Hepatocyte (in vitro differentiated cells): ENCODE data around the gene MAOB. TPM values are rescaled to one million over a fixed set of nuclear protein-coding genes. Genes with fewer than 3 reads are reported as not detected.

ENCODE experiments used
- DNase-seq: peaks from one replicate; pipeline ENCODE4 v3.0.0-alpha.2; 2016; ENCODE audit warnings: low spot score
- H2AFZ ChIP-seq: fragments of 200-600 bp; sonication (generic); 2 replicates; pipeline ENCODE4 v1.6.0; 2016; ENCODE audit warnings: antibody characterized with exemption, mild to moderate bottlenecking
- H3K27ac ChIP-seq: fragments of 200-600 bp; sonication (generic); 2 replicates; pipeline ENCODE4 v1.5.1; 2016; ENCODE audit warnings: mild to moderate bottlenecking
- H3K27me3 ChIP-seq: fragments of 200-600 bp; sonication (generic); 2 replicates; pipeline ENCODE4 v1.6.1; 2016
- H3K36me3 ChIP-seq: fragments of 200-600 bp; sonication (generic); replicated peaks from 2 replicates; pipeline ENCODE4 v1.5.1; 2016; ENCODE audit warnings: low read depth; ENCODE audit not compliant: insufficient read depth
- H3K4me1 ChIP-seq: fragments of 200-600 bp; sonication (generic); 2 replicates; pipeline ENCODE4 v1.5.1; 2016; ENCODE audit warnings: mild to moderate bottlenecking, moderate library complexity; ENCODE audit not compliant: insufficient read depth
- H3K4me2 ChIP-seq: fragments of 200-600 bp; sonication (generic); 2 replicates; pipeline ENCODE4 v1.6.0; 2016
- H3K4me3 ChIP-seq: fragments of 200-600 bp; sonication (generic); 2 replicates; pipeline ENCODE4 v1.5.1; 2016; ENCODE audit warnings: mild to moderate bottlenecking
- H3K79me2 ChIP-seq: fragments of 200-600 bp; sonication (generic); 2 replicates; pipeline ENCODE4 v1.6.0; 2017; ENCODE audit warnings: mild to moderate bottlenecking
- H3K9me2 ChIP-seq: fragments of 200-600 bp; sonication (generic); replicated peaks from 2 replicates; pipeline ENCODE4 v1.6.0; 2017; ENCODE audit warnings: mild to moderate bottlenecking; ENCODE audit not compliant: insufficient read depth
- H3K9me3 ChIP-seq: fragments of 200-600 bp; sonication (generic); 2 replicates; pipeline ENCODE4 v1.5.1; 2016; ENCODE audit warnings: low read depth, mild to moderate bottlenecking
- H4K20me1 ChIP-seq: fragments of 200-600 bp; sonication (generic); 2 replicates; pipeline ENCODE4 v1.6.0; 2016; ENCODE audit warnings: mild to moderate bottlenecking; ENCODE audit not compliant: insufficient read depth, poor library complexity, severe bottlenecking
- CTCF ChIP-seq: fragments of 200-600 bp; sonication (generic); IDR thresholded peaks from 2 replicates; pipeline ENCODE4 v1.5.1; 2016; ENCODE audit warnings: antibody characterized with exemption, mild to moderate bottlenecking; ENCODE audit not compliant: poor library complexity
- EZH2 ChIP-seq: fragments of 200-600 bp; sonication (generic); IDR thresholded peaks from 2 replicates; pipeline ENCODE4 v1.6.1; 2016; ENCODE audit warnings: antibody characterized with exemption, mild to moderate bottlenecking, borderline replicate concordance
- EZH2phosphoT487 ChIP-seq: fragments of 200-600 bp; sonication (generic); IDR thresholded peaks from one replicate; pipeline ENCODE4 v1.6.1; 2018; ENCODE audit warnings: antibody characterized with exemption, mild to moderate bottlenecking, low read depth, moderate library complexity; ENCODE audit not compliant: unreplicated experiment, severe bottlenecking
- WGBS: methylation state at CpG from one replicate; pipeline ENCODE4 v1.1.6; 2016; ENCODE audit warnings: low lambda C conversion rate; ENCODE audit errors: missing lambda C conversion rate; 5-methylcytosine and 5-hydroxymethylcytosine counted together
- polyA plus RNA-seq: library from polyadenylated mRNA; unstranded; fragments of >200 nt; fragmentation: Nextera tagmentation; extraction: Ambion mirVana; gene quantifications from 2 replicates; pipeline ENCODE4 v1.2.1, GENCODE V29; 2016
- total RNA-seq: library from RNA; depleted of rRNA; stranded (reverse); fragments of >200 nt; gene quantifications from 2 replicates; pipeline ENCODE4 v1.2.3, GENCODE V29; 2014

MAOB gene
- total and polyA plus RNA-seq, 2 experiments from 2014 or later, result 47.0 to 80.5 TPM

- Histone ChIP-seq H2AFZ (no peak overlapping the region), H3K9me2 (no peaks in the 10 kb centered on the region), H3K27me3 (no peaks in the 10 kb centered on the region), H3K4me3 (no peak overlapping the region), H3K36me3 (no peaks in the 10 kb centered on the region), H3K9me3 (no peaks in the 10 kb centered on the region), H3K4me2 (no peak overlapping the region), H3K79me2 (no peaks in the 10 kb centered on the region), H4K20me1 (no peaks in the 10 kb centered on the region), H3K4me1 (no peaks in the 10 kb centered on the region), H3K27ac (no peak overlapping the region)
- DNase-seq, result no peak
- 76% methylated on average over 3 of the region's 3 CpGs for WGBS
- TF ChIP-seq CTCF (no peak), EZH2 (no peak), EZH2phosphoT487 (no peak)
Observed at GRCh38 chrX:43720082-43720481, 162.2 kb downstream of the MAOB start.

- TF ChIP-seq EZH2phosphoT487 (no peak), EZH2 (no peak), CTCF (no peak)
- DNase-seq, result no peak
- H3K9me3 ChIP-seq, result no peaks in the 10 kb centered on the region
- H3K4me1 ChIP-seq, result no peaks in the 10 kb centered on the region
- H3K4me2 ChIP-seq, result no peak overlapping the region
- H3K9me2 ChIP-seq, result no peaks in the 10 kb centered on the region
- no peak overlapping the region for H3K27ac ChIP-seq
- no peaks in the 10 kb centered on the region for H4K20me1 ChIP-seq
- H2AFZ ChIP-seq, result no peak overlapping the region
- H3K4me3 ChIP-seq, result no peak overlapping the region
- no peaks in the 10 kb centered on the region for H3K79me2 ChIP-seq
- no peaks in the 10 kb centered on the region for H3K27me3 ChIP-seq
- 80% methylated on average over 1 of the region's 1 CpG for WGBS
- H3K36me3 ChIP-seq, result no peaks in the 10 kb centered on the region
Observed at GRCh38 chrX:43718956-43719355, 163.3 kb downstream of the MAOB start.

GRCh38 chrX:43718546-43718945, 163.7 kb downstream of the MAOB start:
- no peaks in the 10 kb centered on the region for H3K4me1 ChIP-seq
- WGBS, result 84% methylated on average over 6 of the region's 6 CpGs
- H2AFZ ChIP-seq, result no peak overlapping the region
- no peak overlapping the region for H3K4me3 ChIP-seq
- no peak overlapping the region for H3K27ac ChIP-seq
- TF ChIP-seq EZH2 (no peak), EZH2phosphoT487 (no peak), CTCF (no peak)
- no peaks in the 10 kb centered on the region for H3K36me3 ChIP-seq
- no peaks in the 10 kb centered on the region for H3K27me3 ChIP-seq
- H3K9me3 ChIP-seq, result no peaks in the 10 kb centered on the region
- no peaks in the 10 kb centered on the region for H3K9me2 ChIP-seq
- DNase-seq, result no peak
- no peaks in the 10 kb centered on the region for H3K79me2 ChIP-seq
- no peak overlapping the region for H3K4me2 ChIP-seq
- no peaks in the 10 kb centered on the region for H4K20me1 ChIP-seq

- Histone ChIP-seq H3K27me3 (no peaks in the 10 kb centered on the region), H3K27ac (no peak overlapping the region), H3K9me3 (no peaks in the 10 kb centered on the region), H3K4me2 (no peak overlapping the region), H3K36me3 (no peaks in the 10 kb centered on the region), H3K4me1 (no peaks in the 10 kb centered on the region), H3K4me3 (no peak overlapping the region), H4K20me1 (no peaks in the 10 kb centered on the region), H2AFZ (no peak overlapping the region), H3K9me2 (no peaks in the 10 kb centered on the region), H3K79me2 (no peaks in the 10 kb centered on the region)
- no peak for TF ChIP-seq EZH2phosphoT487
- TF ChIP-seq CTCF, result no peak
- no peak for TF ChIP-seq EZH2
- no peak for DNase-seq
- 93% methylated on average over 1 of the region's 1 CpG for WGBS
Observed at GRCh38 chrX:43718081-43718480, 164.2 kb downstream of the MAOB start.
